ENCODE measurements around the gene SLIRP. TPM values are rescaled to one million over a fixed set of nuclear protein-coding genes. Genes with fewer than 3 reads are reported as not detected.

Gene SLIRP
- total RNA-seq, 1 donor from 2014 or later, result 128 TPM

- Mint-ChIP-seq H3K4me1 (ENCODE audit: unreplicated experiment) (no peaks in the 10 kb centered on the region), H3K36me3 (peaks cover 24% of the 10 kb centered on the region), H3K27ac (peak overlapping the region; percentile 79), H3K27me3 (no peaks in the 10 kb centered on the region), H3K9me3 (no peaks in the 10 kb centered on the region), H3K4me3 (peak overlapping the region; percentile 12)
- DNase-seq (ENCODE audit: extremely low spot score, unreplicated experiment), result no peak
- no peak for TF ChIP-seq CTCF (conservative IDR thresholded peaks at IDR 0.05)
These were observed 34.7 kb upstream of the SLIRP start for GRCh38 chr14:77673193-77673592.

GRCh38 chr14:77674931-77675330 lies 33.0 kb upstream of the SLIRP start:
- Mint-ChIP-seq H3K27ac (no peak overlapping the region), H3K4me1 (ENCODE audit: unreplicated experiment) (no peaks in the 10 kb centered on the region), H3K4me3 (no peak overlapping the region), H3K36me3 (peaks cover 33% of the 10 kb centered on the region), H3K27me3 (no peaks in the 10 kb centered on the region), H3K9me3 (no peaks in the 10 kb centered on the region)
- no peak for TF ChIP-seq CTCF (conservative IDR thresholded peaks at IDR 0.05)
- DNase-seq (ENCODE audit: extremely low spot score, unreplicated experiment), result no peak

GRCh38 chr14:77681196-77682157 lies 26.4 kb upstream of the SLIRP start:
- no peaks in the 10 kb centered on the region for H3K9me3 Mint-ChIP-seq
- no peaks in the 10 kb centered on the region for H3K27me3 Mint-ChIP-seq
- DNase-seq (ENCODE audit: extremely low spot score, unreplicated experiment), result no peak
- peaks cover 31% of the 10 kb centered on the region for H3K36me3 Mint-ChIP-seq
- no peak overlapping the region for H3K4me3 Mint-ChIP-seq
- peaks cover 8% of the 10 kb centered on the region for H3K4me1 Mint-ChIP-seq (ENCODE audit: unreplicated experiment)
- TF ChIP-seq CTCF (conservative IDR thresholded peaks at IDR 0.05), result no peak
- peak overlapping the region; percentile 44 for H3K27ac Mint-ChIP-seq

GRCh38 chr14:77682158-77682553 lies 25.7 kb upstream of the SLIRP start:
- H3K9me3 Mint-ChIP-seq, result no peaks in the 10 kb centered on the region
- H3K36me3 Mint-ChIP-seq, result peaks cover 34% of the 10 kb centered on the region
- H3K4me3 Mint-ChIP-seq, result no peak overlapping the region
- DNase-seq (ENCODE audit: extremely low spot score, unreplicated experiment), result no peak
- TF ChIP-seq CTCF (conservative IDR thresholded peaks at IDR 0.05), result no peak
- no peaks in the 10 kb centered on the region for H3K27me3 Mint-ChIP-seq
- peak overlapping the region; percentile 19 for H3K27ac Mint-ChIP-seq
- peaks cover 13% of the 10 kb centered on the region for H3K4me1 Mint-ChIP-seq (ENCODE audit: unreplicated experiment)

GRCh38 chr14:77691259-77691658 lies 16.6 kb upstream of the SLIRP start:
- Mint-ChIP-seq H3K9me3 (no peaks in the 10 kb centered on the region), H3K4me3 (no peak overlapping the region), H3K36me3 (peaks cover 35% of the 10 kb centered on the region), H3K4me1 (ENCODE audit: unreplicated experiment) (peaks cover 6% of the 10 kb centered on the region), H3K27me3 (no peaks in the 10 kb centered on the region), H3K27ac (peak overlapping the region; percentile 24)
- no peak for DNase-seq (ENCODE audit: extremely low spot score, unreplicated experiment)
- no peak for TF ChIP-seq CTCF (conservative IDR thresholded peaks at IDR 0.05)
